Measurements from ENCODE around the gene GPR176. TPM values are rescaled to one million over a fixed set of nuclear protein-coding genes. Genes with fewer than 3 reads are reported as not detected.

Gene GPR176
- total and polyA plus RNA-seq, 2 experiments from 2014 or later, result 2.7 to 7.0 TPM

- Histone ChIP-seq H3K4me1 (ENCODE audit: insufficient read depth) (no peaks in the 10 kb centered on the region), H2AFZ (no peak overlapping the region), H3K9me3 (ENCODE audit: low read depth) (no peaks in the 10 kb centered on the region), H3K4me3 (no peak overlapping the region), H3K27me3 (no peaks in the 10 kb centered on the region), H3K9me2 (replicated peaks; ENCODE audit: insufficient read depth) (no peaks in the 10 kb centered on the region), H4K20me1 (ENCODE audit: insufficient read depth, poor library complexity, severe bottlenecking) (no peaks in the 10 kb centered on the region), H3K4me2 (no peak overlapping the region), H3K27ac (no peak overlapping the region), H3K79me2 (no peaks in the 10 kb centered on the region), H3K36me3 (replicated peaks; ENCODE audit: insufficient read depth, low read depth) (no peaks in the 10 kb centered on the region)
- no peak for TF ChIP-seq EZH2phosphoT487 (IDR thresholded peaks at IDR 0.05; ENCODE audit: low read depth, severe bottlenecking, unreplicated experiment)
- WGBS (ENCODE audit: low lambda C conversion rate, missing lambda C conversion rate), result 64% methylated on average over 7 of the region's 7 CpGs
- DNase-seq (ENCODE audit: low spot score), result no peak
Measured at GRCh38 chr15:39851500-39852092, 68.5 kb downstream of the GPR176 start.

DNA sequence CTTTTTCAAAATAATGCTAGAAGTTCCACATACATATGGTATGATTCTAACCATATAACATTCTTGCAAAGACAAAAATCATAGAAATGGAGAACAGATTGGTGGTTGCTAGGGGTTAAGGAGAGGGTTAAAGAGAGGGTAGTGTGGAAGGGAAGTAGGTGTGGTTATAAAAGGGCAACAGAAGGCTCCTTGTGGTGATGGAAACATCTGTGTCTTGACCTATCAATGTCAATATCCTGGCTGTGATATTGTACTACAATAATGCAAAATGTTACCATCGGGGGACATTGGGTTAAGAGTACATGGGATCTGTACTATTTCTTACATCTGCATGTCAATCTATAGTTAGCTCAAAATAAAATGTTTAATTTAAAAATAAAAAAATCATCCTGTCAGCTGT is 69.6 kb downstream of the GPR176 start:
- Histone ChIP-seq H3K9me2 (replicated peaks; ENCODE audit: insufficient read depth) (no peaks in the 10 kb centered on the region), H3K36me3 (replicated peaks; ENCODE audit: insufficient read depth, low read depth) (no peaks in the 10 kb centered on the region), H3K79me2 (no peaks in the 10 kb centered on the region), H2AFZ (no peak overlapping the region), H3K4me1 (ENCODE audit: insufficient read depth) (no peaks in the 10 kb centered on the region), H3K4me2 (no peak overlapping the region), H4K20me1 (ENCODE audit: insufficient read depth, poor library complexity, severe bottlenecking) (no peaks in the 10 kb centered on the region), H3K27me3 (no peaks in the 10 kb centered on the region), H3K4me3 (no peak overlapping the region), H3K9me3 (ENCODE audit: low read depth) (no peaks in the 10 kb centered on the region), H3K27ac (no peak overlapping the region)
- TF ChIP-seq EZH2phosphoT487 (IDR thresholded peaks at IDR 0.05; ENCODE audit: low read depth, severe bottlenecking, unreplicated experiment) (no peak), CTCF (IDR thresholded peaks at IDR 0.05; ENCODE audit: poor library complexity) (no peak), EZH2 (IDR thresholded peaks at IDR 0.05; ENCODE audit: borderline replicate concordance) (no peak)
- DNase-seq (ENCODE audit: low spot score), result no peak
- 92% methylated on average over 1 of the region's 1 CpG for WGBS (ENCODE audit: low lambda C conversion rate, missing lambda C conversion rate)

GRCh38 chr15:39846108-39846507 is 74.0 kb downstream of the GPR176 start:
- Histone ChIP-seq H3K27ac (no peak overlapping the region), H3K9me3 (ENCODE audit: low read depth) (no peaks in the 10 kb centered on the region), H3K4me1 (ENCODE audit: insufficient read depth) (no peaks in the 10 kb centered on the region), H3K27me3 (no peaks in the 10 kb centered on the region), H3K36me3 (replicated peaks; ENCODE audit: insufficient read depth, low read depth) (no peaks in the 10 kb centered on the region), H3K79me2 (no peaks in the 10 kb centered on the region), H4K20me1 (ENCODE audit: insufficient read depth, poor library complexity, severe bottlenecking) (no peaks in the 10 kb centered on the region), H2AFZ (no peak overlapping the region), H3K4me3 (no peak overlapping the region), H3K9me2 (replicated peaks; ENCODE audit: insufficient read depth) (no peaks in the 10 kb centered on the region), H3K4me2 (no peak overlapping the region)
- no peak for DNase-seq (ENCODE audit: low spot score)
- 93% methylated on average over 2 of the region's 2 CpGs for WGBS (ENCODE audit: low lambda C conversion rate, missing lambda C conversion rate)
- TF ChIP-seq CTCF (IDR thresholded peaks at IDR 0.05; ENCODE audit: poor library complexity), result no peak
- TF ChIP-seq EZH2phosphoT487 (IDR thresholded peaks at IDR 0.05; ENCODE audit: low read depth, severe bottlenecking, unreplicated experiment), result no peak
- no peak for TF ChIP-seq EZH2 (IDR thresholded peaks at IDR 0.05; ENCODE audit: borderline replicate concordance)

DNA sequence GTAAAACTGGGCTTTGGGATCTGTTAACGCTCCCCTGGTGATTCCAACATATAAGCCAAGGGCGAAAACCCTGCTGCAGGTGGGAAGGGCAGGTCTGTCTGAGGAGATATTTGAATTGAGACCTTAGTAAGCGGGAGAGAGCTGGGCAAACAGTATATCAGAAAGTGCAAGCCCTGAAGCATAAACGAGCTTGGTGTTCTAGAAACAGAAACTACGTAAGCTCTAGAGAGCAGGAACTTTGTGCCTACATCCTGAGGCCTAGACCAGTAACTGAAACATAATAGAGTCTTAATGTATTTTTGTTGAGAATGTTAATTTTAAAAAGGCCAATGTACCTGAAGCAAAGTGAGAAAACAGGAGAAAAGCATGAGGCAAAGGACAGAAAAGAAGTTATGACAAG is 74.5 kb downstream of the GPR176 start:
- H3K4me2 ChIP-seq, result no peak overlapping the region
- DNase-seq (ENCODE audit: low spot score), result no peak
- no peaks in the 10 kb centered on the region for H3K9me2 ChIP-seq (replicated peaks; ENCODE audit: insufficient read depth)
- H3K9me3 ChIP-seq (ENCODE audit: low read depth), result no peaks in the 10 kb centered on the region
- no peaks in the 10 kb centered on the region for H3K4me1 ChIP-seq (ENCODE audit: insufficient read depth)
- H4K20me1 ChIP-seq (ENCODE audit: insufficient read depth, poor library complexity, severe bottlenecking), result no peaks in the 10 kb centered on the region
- H3K36me3 ChIP-seq (replicated peaks; ENCODE audit: insufficient read depth, low read depth), result no peaks in the 10 kb centered on the region
- WGBS (ENCODE audit: low lambda C conversion rate, missing lambda C conversion rate), result 72% methylated on average over 5 of the region's 5 CpGs
- H3K27me3 ChIP-seq, result no peaks in the 10 kb centered on the region
- H2AFZ ChIP-seq, result no peak overlapping the region
- H3K27ac ChIP-seq, result no peak overlapping the region
- TF ChIP-seq EZH2 (IDR thresholded peaks at IDR 0.05; ENCODE audit: borderline replicate concordance) (no peak), CTCF (IDR thresholded peaks at IDR 0.05; ENCODE audit: poor library complexity) (no peak), EZH2phosphoT487 (IDR thresholded peaks at IDR 0.05; ENCODE audit: low read depth, severe bottlenecking, unreplicated experiment) (no peak)
- H3K4me3 ChIP-seq, result no peak overlapping the region
- no peaks in the 10 kb centered on the region for H3K79me2 ChIP-seq
